ENCODE data around the gene TBCB.
"Not testable (repeated sequence)": the region's sequence is repeated elsewhere in the genome, so short reads cannot be mapped to it uniquely, and the experiment has no call there.

The TBCB gene

DNA sequence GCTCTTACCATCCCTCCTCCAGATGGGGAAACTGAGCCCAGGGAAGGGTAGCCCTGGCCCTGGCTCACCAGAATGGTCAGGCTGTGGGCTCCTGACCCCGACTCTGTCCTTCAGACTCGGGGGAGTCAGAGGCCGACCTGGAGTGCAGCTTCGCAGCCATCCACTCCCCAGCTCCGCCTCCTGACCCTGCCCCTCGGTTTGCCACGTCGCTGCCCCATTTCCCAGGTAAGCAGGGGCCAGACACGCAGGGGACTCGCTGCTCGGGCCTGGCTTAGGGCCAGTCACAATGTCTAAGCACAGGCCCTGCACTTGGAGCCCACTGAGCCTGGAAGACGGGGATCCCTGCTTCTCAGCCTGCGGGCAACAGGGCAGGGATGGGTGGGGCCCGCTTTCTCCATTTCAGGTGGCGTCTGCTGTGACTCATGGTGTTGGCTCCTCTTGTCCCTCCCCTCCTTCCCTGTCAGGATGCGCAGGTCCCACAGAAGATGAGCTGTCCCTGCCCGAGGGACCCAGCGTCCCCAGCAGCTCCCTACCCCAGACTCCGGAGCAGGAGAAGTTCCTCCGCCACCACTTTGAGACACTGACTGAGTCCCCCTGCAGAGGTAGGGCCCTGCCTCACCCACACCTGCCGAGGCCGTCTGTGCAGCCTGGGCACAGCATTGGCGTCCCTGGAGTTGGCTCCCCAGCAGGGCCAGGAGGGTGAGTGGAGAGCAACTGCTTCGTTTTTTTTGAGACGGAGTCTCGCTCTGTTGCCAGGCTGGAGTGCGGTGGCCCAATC is 13.5 kb upstream of the TBCB start:
- no peak overlapping the region for H3K4me3 ChIP-seq (ENCODE audit: low read depth, low read length)

DNA sequence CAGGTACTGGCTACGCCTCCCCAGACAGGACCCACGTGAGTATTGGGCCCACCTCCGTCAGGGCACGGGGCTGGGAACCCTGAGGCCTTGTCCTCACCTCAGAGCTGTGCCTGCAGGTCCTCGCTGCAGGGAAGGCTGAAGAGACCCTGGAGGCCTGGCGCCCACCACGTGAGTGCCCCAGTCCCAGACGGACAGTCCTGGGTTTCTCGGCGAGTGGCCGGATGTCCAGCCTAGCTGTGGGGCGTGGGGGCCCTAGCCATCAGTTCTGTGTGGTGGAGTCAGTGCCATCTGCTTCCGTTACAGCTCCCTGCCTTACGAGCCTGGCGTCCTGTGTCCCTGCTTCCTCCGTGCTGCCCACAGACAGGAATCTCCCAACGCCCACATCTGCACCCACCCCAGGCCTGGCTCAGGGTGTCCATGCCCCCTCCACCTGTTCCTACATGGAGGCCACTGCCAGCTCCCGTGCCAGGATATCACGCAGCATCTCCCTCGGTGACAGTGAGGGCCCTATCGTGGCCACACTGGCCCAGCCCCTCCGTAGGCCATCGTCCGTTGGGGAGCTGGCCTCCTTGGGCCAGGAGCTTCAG is 12.1 kb upstream of the TBCB start:
- no peak overlapping the region for H3K4me3 ChIP-seq (ENCODE audit: low read depth, low read length)

DNA sequence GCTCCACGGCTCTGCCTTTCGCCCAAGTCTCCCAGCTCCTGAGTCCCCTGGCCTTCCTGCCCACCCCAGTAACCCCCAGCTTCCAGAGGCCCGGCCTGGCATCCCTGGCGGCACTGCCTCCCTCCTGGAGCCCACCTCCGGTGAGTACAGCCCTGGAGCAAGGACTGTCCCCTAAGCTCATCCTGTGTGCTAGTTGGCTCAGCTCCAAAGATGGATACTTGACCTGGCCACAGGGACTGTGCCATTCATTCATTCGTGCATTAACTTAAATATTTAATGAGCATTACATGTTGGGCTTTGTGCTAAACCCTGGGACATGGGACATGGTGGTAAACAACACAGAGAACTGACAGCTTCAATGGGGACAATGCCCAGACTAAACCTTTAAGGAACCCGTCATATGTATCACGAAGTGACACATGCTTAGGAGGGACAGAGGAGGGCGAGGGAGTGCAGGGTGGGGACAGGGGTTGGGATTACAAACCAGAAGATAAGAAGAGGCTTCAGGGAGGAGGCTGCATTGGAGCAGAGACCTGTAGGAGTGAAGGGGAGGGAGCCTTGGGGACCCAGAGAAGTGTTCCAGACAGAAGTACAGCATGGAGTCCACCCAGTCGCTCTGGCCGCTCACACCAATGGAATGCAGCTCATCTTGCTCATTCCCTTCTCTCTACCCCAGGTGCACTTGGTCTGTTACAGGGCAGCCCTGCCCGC is 11.3 kb upstream of the TBCB start:
- no peak overlapping the region for H3K4me3 ChIP-seq (ENCODE audit: low read depth, low read length)

DNA sequence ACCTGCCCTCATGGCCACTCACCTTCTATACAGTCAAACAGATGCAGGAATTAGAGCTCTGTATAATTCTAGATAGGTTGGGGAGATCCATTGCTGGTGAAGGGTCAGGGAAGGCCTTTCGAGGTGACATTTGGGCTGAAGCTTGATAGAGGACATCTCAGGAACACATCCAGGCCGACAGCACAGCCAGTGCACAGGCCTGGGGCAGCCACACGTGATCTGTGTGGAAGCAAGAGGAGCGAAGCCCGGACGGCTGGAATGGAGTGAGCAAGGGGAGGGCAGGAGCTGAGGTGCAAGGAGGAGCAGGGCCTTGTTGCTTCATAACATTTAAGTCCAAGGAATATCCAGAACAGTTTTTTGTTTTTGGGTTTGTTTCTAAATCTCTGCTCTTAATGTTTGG is 8.8 kb upstream of the TBCB start:
- H3K4me3 ChIP-seq (ENCODE audit: low read depth, low read length): no peak overlapping the region

DNA sequence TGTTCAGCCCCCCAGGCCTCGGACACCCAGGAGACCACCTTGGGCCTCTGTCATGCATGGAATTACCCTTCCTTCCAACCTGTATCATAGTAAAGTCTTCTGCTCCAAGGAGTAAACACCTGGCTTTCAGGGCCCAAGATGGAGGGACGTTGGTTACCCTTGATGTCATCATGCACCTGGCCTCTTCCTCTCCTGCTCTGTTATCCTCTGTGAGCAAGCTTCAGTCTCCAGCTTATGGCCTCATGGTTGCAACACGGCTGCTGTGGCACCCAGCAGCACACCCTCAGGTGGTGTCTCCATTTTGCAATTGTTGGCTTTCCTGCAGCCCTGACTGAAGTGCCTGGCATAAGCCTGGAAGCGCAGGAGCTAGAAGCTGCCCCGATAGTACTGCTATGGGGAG is 8.3 kb upstream of the TBCB start:
- H3K4me3 ChIP-seq (ENCODE audit: low read depth, low read length): no peak overlapping the region

DNA sequence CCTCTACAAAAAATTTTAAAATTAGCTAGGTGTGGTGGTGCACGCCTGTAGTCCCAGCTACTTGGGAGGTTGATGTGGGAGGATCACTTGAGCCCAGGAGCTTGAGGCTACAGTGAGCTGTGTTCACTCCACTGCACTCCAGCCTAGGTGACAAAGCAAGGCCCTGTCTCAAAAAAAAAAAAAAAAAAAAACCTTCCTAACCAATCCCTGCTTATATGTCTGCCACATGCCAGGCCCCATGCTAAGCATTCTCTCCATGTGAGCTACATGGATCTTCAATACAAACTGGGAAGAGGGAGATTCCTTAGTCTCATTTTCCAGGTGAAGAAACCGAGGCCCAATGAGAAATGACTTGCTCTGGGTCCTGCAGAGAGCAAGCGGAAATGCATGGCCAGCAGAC is 6.6 kb upstream of the TBCB start:
- no peak overlapping the region for H3K4me3 ChIP-seq (ENCODE audit: low read depth, low read length)

DNA sequence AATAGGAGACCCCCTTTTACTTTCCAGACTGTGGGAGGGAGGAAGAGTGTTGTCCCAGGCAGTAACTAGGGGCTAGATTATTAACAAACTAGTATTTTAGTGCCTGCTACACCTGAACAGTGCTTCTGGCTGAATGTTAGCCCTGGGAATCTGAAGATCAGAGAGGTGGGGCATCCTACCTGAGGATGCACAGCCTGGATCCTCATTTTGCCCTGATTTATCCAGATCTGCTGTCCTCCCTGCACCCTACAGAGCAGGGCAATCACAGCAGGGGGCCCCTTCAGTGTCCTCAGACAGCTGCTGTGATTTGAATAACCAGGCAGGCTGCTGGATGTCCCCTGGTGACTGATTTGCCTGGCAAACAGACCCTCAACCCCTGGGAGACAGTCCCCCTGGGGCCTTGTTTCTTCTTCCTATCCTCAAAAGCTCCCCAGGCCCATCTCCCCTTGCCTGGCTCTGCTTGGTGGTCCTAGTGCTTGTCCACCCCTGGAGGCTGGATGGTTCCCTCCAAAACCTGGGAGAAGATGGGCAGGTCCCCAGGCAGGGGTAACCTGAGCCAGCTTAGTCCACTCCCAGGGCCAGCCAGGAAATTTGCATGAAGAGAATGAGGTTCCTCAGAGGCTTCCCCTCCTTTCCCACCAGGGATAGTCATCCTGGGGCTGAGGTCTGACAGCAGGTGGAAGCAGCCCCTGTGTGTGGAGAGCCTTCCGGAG is 4.6 kb upstream of the TBCB start, which contains the start of gene OVOL3:
TSS of gene OVOL3 (plus strand) at position 657 of the 713 bp plus-strand sequence. CDS start 60 bp downstream, outside the sequence.
- no peak within 1 kb of the TSS for H3K4me3 ChIP-seq (ENCODE audit: low read depth, low read length)

DNA sequence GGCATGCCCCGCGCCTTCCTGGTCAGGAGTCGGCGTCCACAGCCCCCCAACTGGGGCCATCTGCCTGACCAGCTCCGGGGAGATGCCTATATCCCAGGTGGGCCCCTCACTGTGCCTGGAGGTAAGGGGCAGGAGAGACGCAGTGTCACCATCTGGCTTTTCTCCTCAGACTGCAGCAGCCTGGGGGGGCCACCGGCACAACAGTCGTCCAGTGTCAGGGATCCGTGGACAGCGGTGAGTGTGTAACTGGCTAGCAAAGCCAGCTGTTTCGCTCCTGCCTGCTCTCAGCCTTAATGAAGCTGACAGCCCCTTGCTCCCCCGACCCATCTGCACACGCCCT is 4.1 kb upstream of the TBCB start:
- H3K4me3 ChIP-seq (ENCODE audit: low read depth, low read length): no peak overlapping the region

DNA sequence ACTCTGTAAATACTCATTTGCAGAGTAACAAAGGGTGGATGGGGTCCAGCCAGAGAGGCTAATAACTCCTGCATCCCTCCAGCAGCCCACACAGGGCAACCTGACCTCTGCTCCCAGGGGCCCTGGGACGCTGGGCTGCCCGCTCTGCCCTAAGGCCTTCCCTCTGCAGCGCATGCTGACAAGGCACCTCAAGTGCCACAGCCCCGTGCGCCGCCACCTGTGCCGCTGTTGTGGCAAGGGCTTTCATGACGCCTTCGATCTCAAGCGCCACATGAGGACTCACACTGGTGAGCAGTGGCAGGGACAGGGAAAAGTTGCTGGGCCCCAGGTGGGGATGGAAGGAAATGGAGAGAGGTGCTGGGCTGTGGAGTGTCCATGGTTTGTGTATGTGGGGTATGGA is 2.6 kb upstream of the TBCB start:
- H3K4me3 ChIP-seq (ENCODE audit: low read depth, low read length): no peak overlapping the region

DNA sequence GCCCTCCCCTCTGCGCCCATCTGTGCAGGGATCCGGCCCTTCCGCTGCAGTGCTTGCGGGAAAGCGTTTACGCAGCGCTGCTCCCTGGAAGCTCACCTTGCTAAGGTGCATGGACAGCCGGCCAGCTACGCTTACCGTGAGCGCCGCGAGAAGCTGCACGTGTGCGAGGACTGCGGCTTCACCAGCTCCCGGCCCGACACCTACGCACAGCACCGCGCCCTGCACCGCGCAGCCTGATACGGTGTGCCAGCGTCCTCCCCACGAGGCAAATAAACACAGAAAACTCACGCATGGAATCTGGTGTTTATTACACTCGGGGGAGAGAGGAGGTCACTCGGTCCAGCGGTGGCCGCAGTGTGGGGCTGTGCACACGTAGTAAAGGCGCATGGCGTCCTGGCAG is 1.8 kb upstream of the TBCB start:
- H3K4me3 ChIP-seq (ENCODE audit: low read depth, low read length): peak overlapping the region; percentile 87

DNA sequence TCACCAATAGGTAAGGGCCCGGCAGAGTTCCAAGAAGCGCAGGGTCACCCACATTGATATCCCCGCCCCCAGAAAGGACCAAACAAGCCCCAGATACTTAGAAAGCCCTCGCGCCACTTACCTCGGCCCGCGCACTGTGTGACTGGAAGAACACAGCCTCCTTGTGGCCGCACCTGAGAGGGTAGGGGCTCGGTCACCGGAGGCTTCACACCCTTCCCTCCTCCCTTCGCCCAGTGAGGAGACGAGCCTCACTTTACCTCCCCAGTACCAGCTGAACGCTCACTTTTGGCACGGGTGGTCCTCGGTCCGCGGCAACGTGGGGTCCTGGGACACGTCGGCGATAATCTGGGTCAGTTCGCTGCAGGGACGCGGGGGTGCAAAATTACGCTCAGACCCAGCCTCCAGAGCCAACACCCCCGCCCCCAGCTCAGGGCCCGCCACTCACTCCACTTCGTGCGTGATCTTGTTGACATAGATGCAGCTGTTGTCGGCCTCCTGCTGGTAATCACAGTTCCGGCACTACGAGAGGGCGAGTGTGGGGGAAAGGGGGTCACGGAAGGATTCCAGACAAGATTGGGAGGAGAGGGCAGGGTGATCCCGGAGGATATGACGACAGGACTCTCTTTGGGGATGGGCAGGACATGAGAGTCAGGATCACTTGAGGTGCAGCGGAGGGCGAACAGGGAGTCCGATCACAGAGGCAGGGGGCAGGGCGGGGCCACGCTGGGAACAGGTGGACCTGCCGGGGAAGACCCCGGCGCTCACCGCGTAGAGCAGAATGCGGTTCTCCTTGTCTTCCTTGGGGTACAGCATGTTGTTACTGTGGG is 1.2 kb upstream of the TBCB start:
- peak overlapping the region; percentile 87 for H3K4me3 ChIP-seq (ENCODE audit: low read depth, low read length)

DNA sequence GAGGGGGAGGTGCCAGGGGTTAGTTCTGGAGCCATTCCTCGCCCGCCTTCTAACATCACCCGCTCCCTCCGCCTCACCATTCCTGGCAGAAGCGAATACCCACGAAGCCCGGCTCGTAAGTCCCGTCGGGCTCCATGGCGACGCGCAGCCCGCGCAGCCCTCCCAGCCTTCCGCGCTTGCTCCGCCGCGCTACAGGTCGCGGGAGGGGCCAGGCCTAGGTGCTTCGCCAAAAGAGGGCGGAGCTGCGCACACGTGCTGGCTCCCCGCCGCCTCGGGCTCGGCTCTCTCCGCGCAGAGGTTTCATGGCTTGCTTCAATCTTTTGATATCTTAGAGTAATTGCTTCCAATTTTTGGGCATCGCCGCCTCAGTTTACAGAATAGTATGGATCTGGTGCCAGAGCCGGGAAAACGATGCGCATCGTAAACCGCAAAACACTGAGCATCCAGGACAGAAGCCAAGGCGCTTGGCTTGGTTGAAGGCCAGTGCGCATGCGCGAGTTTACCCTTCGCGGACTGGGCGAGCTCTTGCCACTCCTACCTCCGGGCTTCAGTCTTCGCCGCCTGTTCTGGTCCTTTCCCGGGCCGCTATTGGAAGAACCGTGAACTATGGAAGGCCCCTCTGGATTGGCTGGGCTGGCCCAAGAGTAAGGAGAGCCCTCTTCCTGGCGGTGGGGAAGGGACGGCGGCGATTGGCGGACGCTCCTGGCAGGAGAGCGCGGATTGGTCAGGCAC is 381 bp upstream of the TBCB start, which contains the start of gene POLR2I:
TSS of gene POLR2I (minus strand) at position 155 of the 732 bp plus-strand sequence. CDS start at position 136, 19 bp downstream.
- H3K4me3 ChIP-seq (ENCODE audit: low read depth, low read length): peak within 1 kb of the TSS; percentile 87

DNA sequence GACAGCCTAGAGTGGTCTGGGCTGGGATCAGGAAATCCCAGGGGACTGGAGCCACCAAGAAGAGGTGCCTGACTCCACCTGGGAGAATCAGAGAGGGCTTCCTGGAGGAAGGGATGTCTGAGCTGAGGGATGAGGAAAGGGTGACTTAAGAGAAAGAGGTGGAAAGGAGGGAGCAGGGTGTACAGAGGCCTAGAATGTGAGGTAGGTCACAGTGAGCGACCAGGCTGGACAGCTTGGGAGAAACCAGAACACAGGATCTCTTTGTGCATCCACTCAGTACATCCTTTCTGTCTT is 1.0 kb downstream of the TBCB start:
- peak overlapping the region; percentile 62 for H3K4me3 ChIP-seq (ENCODE audit: low read depth, low read length)

DNA sequence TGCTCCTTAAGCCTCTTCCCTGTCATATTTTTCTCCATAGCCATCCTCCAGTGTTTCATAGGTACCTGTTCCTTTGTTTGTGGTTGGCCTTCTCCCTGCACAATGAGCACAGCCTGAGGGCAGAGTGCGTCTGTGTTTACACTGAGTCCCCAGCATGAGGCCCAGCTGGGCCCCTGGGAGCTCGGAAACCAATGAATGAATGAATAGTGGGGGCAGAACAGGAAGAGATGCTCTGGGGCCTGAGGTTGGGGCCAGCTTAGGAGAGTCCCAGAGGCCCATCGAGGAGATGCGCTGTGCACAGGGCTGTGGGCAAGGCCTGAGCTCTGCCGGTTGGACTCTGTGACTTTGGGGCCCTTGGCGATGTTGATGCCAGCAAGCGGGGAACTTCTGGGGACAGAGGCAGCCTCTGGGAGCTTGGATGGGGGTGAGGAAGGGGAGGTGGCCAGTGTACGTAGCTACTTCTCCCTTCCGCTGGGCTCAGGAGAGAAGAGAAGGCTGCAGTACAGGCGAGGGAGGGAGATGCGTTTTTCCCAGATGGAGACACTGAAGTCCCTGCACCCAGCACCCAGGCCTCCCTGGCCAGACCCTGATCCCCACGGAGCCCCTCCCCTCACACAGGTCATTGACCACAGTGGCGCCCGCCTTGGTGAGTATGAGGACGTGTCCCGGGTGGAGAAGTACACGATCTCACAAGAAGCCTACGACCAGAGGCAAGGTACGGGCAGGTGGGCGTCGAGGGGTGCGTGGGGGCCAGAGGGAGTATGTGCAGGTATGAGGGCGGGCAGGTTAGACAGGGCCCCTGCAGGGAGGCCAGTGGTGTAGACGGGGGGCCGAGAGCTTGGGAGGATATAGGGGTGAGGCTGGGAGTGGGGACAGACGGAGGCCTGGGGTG is 5.1 kb downstream of the TBCB start:
- H3K4me3 ChIP-seq (ENCODE audit: low read depth, low read length): no peak overlapping the region

DNA sequence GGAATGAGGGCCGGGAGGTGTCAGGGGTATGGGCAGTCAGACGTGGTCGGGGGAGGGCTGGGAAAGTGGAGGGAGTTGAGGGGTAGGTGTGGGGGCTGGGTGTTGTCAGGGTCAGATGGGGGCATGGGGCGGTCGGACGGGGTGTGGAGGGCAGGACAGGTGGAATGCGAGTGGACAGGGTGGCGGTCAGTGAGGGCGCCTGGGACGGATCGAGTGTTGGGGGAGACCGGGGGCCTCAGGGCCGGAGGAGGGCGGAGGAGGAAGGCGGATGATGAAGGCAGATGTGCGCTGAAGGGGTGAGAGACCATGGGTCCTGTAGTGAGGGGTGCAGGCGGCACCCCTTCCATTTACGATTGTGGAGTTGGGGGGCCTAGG is 5.7 kb downstream of the TBCB start:
- no peak overlapping the region for H3K4me3 ChIP-seq (ENCODE audit: low read depth, low read length)

DNA sequence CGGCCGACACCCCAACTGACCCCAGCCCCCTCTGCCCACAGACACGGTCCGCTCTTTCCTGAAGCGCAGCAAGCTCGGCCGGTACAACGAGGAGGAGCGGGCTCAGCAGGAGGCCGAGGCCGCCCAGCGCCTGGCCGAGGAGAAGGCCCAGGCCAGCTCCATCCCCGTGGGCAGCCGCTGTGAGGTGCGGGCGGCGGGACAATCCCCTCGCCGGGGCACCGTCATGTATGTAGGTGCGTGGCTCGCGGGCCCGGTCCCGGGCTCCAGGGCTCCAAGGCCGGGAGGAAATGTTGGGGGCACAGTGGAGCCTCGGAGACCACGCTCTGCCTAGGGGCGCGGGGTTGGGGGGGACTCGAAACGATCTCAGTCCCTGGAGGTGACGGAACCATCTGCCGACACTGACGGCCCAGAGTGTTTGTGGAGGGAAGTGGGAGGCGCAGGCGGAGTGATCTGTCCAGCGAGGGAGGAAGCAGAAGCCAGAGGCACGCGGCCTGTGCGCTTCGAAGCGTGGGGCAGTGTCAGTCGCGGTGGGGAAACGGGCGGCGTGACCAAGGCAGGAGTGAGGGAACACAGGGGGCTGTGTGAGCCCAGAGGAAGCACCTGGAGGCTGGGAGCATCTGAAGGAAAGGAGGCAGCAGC is 6.3 kb downstream of the TBCB start:
- H3K4me3 ChIP-seq (ENCODE audit: low read depth, low read length): no peak overlapping the region

DNA sequence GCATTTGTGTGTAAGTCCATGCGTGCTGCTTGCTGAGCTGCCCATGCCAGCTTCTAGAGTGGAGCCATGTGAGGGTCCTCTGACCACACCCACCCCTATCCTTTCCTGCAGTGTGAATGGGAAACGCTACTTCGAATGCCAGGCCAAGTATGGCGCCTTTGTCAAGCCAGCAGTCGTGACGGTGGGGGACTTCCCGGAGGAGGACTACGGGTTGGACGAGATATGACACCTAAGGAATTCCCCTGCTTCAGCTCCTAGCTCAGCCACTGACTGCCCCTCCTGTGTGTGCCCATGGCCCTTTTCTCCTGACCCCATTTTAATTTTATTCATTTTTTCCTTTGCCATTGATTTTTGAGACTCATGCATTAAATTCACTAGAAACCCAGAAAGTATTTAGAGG is 10.3 kb downstream of the TBCB start:
- no peak overlapping the region for H3K4me3 ChIP-seq (ENCODE audit: low read depth, low read length)

DNA sequence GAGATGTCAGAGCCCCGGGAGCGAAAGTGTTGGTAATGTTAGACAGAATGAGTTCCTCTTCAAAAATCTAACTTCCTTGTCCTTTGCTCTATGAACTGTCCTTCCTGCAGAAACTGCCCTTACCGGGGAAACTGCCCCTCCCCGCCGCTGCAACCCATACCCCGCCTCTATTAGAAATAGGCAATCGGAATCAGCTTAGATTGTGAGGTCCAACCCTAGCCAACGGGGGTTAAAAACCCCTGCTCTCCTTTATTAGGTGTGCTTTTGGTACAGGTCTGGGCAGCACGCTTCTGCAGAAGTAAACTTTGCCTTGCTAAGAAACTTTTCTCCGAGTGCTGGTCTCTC is 13.1 kb downstream of the TBCB start:
- peak overlapping the region; percentile 47 for H3K4me3 ChIP-seq (ENCODE audit: low read depth, low read length)

DNA sequence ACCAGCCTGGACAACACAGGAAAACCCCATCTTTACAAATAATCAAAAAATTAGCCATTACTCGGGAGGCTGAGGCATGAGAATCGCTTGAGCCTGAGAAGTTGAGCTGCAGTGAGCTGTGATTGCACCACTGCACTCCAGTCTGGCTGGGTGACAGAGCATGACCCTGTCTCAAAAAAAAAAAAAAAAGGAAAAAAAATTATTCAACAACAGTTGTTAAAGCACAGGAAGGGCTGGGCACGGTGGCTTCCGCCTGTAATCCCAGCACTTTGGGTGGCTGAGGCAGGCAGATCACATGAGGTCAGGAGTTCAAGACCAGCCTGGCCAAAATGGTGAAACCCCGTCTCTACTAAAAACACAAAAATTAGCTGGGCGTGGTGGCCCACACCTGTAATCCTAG is 16.0 kb downstream of the TBCB start:
- H3K4me3 ChIP-seq (ENCODE audit: low read depth, low read length): not testable (repeated sequence)

Measured in iPS-11a (cell line).